Activated CD8-positive, alpha-beta memory T cell treated with anti-CD3 and anti-CD28 coated beads, Interleukin-2, amount 50 U/mL, for 4 hours (primary cell): ENCODE measurements around the gene MYZAP.

Experiments used
- DNase-seq: peaks from one replicate; pipeline ENCODE4 v3.0.0-alpha.2; 2020

Gene MYZAP

GRCh38 chr15:57705746-57706404, 114.2 kb downstream of the MYZAP start:
- no peak for DNase-seq

GRCh38 chr15:57706405-57707209, 114.9 kb downstream of the MYZAP start, which contains the start of gene POLR2M:
Gene POLR2M (plus strand): TSS chr15:57706714. CDS start chr15:57706843, 129 bp downstream.
- DNase-seq: peak; percentile 88

- DNase-seq: no peak
Measured at GRCh38 chr15:57708047-57708446, 116.3 kb downstream of the MYZAP start.

GRCh38 chr15:57718309-57718708, 126.6 kb downstream of the MYZAP start:
- DNase-seq: no peak

- DNase-seq: no peak
Measured at GRCh38 chr15:57720867-57721266, 129.2 kb downstream of the MYZAP start.

- no peak for DNase-seq
Measured at GRCh38 chr15:57726411-57726810, 134.7 kb downstream of the MYZAP start.

GRCh38 chr15:57727031-57727430, 135.3 kb downstream of the MYZAP start:
- no peak for DNase-seq

- DNase-seq: no peak
Measured at GRCh38 chr15:57728436-57728835, 136.7 kb downstream of the MYZAP start.

GRCh38 chr15:57730876-57731275, 139.2 kb downstream of the MYZAP start:
- DNase-seq: no peak

GRCh38 chr15:57731530-57732103, 139.9 kb downstream of the MYZAP start:
- DNase-seq: no peak

GRCh38 chr15:57732526-57733331, 141.0 kb downstream of the MYZAP start:
- DNase-seq: peak; percentile 48

GRCh38 chr15:57734860-57735259, 143.2 kb downstream of the MYZAP start:
- no peak for DNase-seq
